Sigmoid colon (tissue), 4 donors: ENCODE results near the gene RSF1.

ENCODE experiments used
- CTCF ChIP-seq, 4 experiments: fragments of 450-650 bp in 3 of 4; fragments of 200-600 bp in 1 of 4; IDR thresholded peaks; one replicate each; pipeline ENCODE4 v1.5.1; 2016 to 2019; ENCODE audit warnings: antibody characterized with exemption in 4 of 4, mild to moderate bottlenecking in 3 of 4, moderate library complexity in 2 of 4
- EP300 ChIP-seq, 4 donors: sonication (generic); formaldehyde crosslinking; IDR thresholded peaks; one replicate each; pipeline ENCODE4 v1.6.1; 2017; ENCODE audit warnings: antibody characterized with exemption in 4 of 4
- POLR2A ChIP-seq, 2 donors: fragments of 450-650 bp; IDR thresholded peaks; one replicate each; pipeline ENCODE4 v1.6.1; 2016; ENCODE audit warnings: antibody characterized with exemption in 2 of 2, mild to moderate bottlenecking in 2 of 2, moderate library complexity in 2 of 2

DNA sequence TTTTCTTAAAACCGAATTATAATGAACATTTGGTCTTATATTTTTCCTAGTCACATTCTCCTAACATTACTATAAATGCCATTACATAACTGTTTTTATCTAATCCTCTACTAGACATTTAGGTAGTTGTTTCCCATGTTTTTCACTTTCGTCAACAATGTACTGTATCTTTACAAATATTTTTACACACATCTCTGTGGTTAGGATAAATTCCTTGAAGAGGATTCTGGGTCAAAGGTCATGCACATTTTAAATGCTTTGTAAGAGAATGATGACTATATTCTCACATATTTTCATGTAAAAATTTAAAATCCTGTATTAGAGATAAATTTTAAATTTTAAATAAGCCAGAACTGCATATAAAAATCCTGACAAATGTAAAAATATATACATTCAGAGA is 121.6 kb downstream of the RSF1 start:
- no peak for TF ChIP-seq EP300 (IDR thresholded peaks at IDR 0.05)
- TF ChIP-seq CTCF (IDR thresholded peaks at IDR 0.05): no peak
- no peak for TF ChIP-seq POLR2A (IDR thresholded peaks at IDR 0.05)
